ENCODE data around the gene RO60.
"Not testable (repeated sequence)": the region's sequence is repeated elsewhere in the genome, so short reads cannot be mapped to it uniquely, and the experiment has no call there.

Gene RO60
- 57.4 to 149 (median 96.3) reads per million in 18 experiments for total RNA-seq

- DNase-seq = peak; percentile 98
Measured at GRCh38 chr1:193059282-193060114, at the start of gene RO60, which contains the start of gene UCHL5. Gene RO60, plus strand, starts transcription at chr1:193059612. Its CDS starts 9,443 bp downstream, at chr1:193069055. Gene UCHL5, minus strand, starts transcription at chr1:193059360. Its CDS starts 100 bp downstream, at chr1:193059260.

- DNase-seq = peak in 1 of 2 donors; percentile 8
Measured at GRCh38 chr1:193011406-193011805, 48.0 kb upstream of the RO60 start.

GRCh38 chr1:193013005-193013404, 46.4 kb upstream of the RO60 start:
- DNase-seq = peak; percentile 25 to 56

GRCh38 chr1:193013707-193014106, 45.7 kb upstream of the RO60 start:
- DNase-seq = no peak

- no peak for DNase-seq
Measured at GRCh38 chr1:193014400-193014799, 45.0 kb upstream of the RO60 start.

- DNase-seq = no peak
Measured at GRCh38 chr1:193016788-193017187, 42.6 kb upstream of the RO60 start.

- peak; percentile 40 to 78 for DNase-seq
Measured at GRCh38 chr1:193019442-193020026, 39.9 kb upstream of the RO60 start.

- no peak for DNase-seq
Measured at GRCh38 chr1:193025218-193025617, 34.2 kb upstream of the RO60 start.

- no peak for DNase-seq
Measured at GRCh38 chr1:193030280-193030679, 29.1 kb upstream of the RO60 start.

- DNase-seq = no peak
Measured at GRCh38 chr1:193031431-193031830, 28.0 kb upstream of the RO60 start.

GRCh38 chr1:193032643-193033427, 26.6 kb upstream of the RO60 start:
- not testable (repeated sequence) for DNase-seq

- no peak for DNase-seq
Measured at GRCh38 chr1:193033610-193034009, 25.8 kb upstream of the RO60 start.

- no peak for DNase-seq
Measured at GRCh38 chr1:193036337-193037047, 22.9 kb upstream of the RO60 start.

GRCh38 chr1:193040011-193040410, 19.4 kb upstream of the RO60 start:
- no peak for DNase-seq

GRCh38 chr1:193042766-193043691, 16.4 kb upstream of the RO60 start:
- DNase-seq = no peak

GRCh38 chr1:193048913-193049312, 10.5 kb upstream of the RO60 start:
- not testable (repeated sequence) for DNase-seq

GRCh38 chr1:193054169-193054675, 5.2 kb upstream of the RO60 start:
- no peak for DNase-seq

- DNase-seq = peak; percentile 80 to 89
Measured at GRCh38 chr1:193058529-193059281, 707 bp upstream of the RO60 start.

GRCh38 chr1:193060115-193060403, 647 bp downstream of the RO60 start:
- DNase-seq = no peak

GRCh38 chr1:193060406-193060805, 994 bp downstream of the RO60 start:
- no peak for DNase-seq

Data from inflammatory macrophage (primary cell).